DOHH2 (cell line): Measurements from ENCODE around the gene RGS18.

Source experiments
- H3F3A ChIP-seq: fragments of 200-600 bp; sonication (generic), shearing (Covaris generic); 2 replicates; pipeline ENCODE4 v1.6.0; 2016; ENCODE audit warnings: antibody characterized with exemption, mild to moderate bottlenecking; ENCODE audit not compliant: control insufficient read depth, insufficient read depth
- H3K27ac ChIP-seq: fragments of 200-600 bp; sonication (generic); 2 replicates; pipeline ENCODE4 v1.5.1; 2014; ENCODE audit warnings: low read depth, mild to moderate bottlenecking, low read length, moderate library complexity
- H3K27me3 ChIP-seq: fragments of 200-600 bp; sonication (generic); 2 replicates; pipeline ENCODE4 v1.6.1; 2014; ENCODE audit warnings: mild to moderate bottlenecking, low read length, mixed read lengths; ENCODE audit not compliant: control insufficient read depth
- H3K36me3 ChIP-seq: fragments of 200-600 bp; sonication (generic); 2 replicates; pipeline ENCODE4 v1.6.1; 2014; ENCODE audit warnings: mild to moderate bottlenecking, low read length, moderate library complexity, mixed read lengths; ENCODE audit not compliant: control insufficient read depth
- H3K4me1 ChIP-seq: fragments of 200-600 bp; sonication (generic); 2 replicates; pipeline ENCODE4 v1.6.1; 2014; ENCODE audit warnings: mild to moderate bottlenecking, low read length, mixed read lengths; ENCODE audit not compliant: control insufficient read depth
- H3K4me2 ChIP-seq: fragments of 200-600 bp; sonication (generic); 2 replicates; pipeline ENCODE4 v1.6.0; 2014; ENCODE audit warnings: mild to moderate bottlenecking, low read length, moderate library complexity
- H3K4me3 ChIP-seq: fragments of 200-600 bp; sonication (generic); 2 replicates; pipeline ENCODE4 v1.5.1; 2014; ENCODE audit warnings: mild to moderate bottlenecking, low read length, mixed read lengths
- H3K79me2 ChIP-seq: fragments of 200-600 bp; sonication (generic); 2 replicates; pipeline ENCODE4 v1.6.1; 2014; ENCODE audit warnings: mild to moderate bottlenecking, low read length, mixed read lengths; ENCODE audit not compliant: control insufficient read depth
- H3K9me2 ChIP-seq: fragments of 200-600 bp; sonication (generic); replicated peaks from 2 replicates; pipeline ENCODE4 v1.6.1; 2014; ENCODE audit warnings: mild to moderate bottlenecking, low read length, mixed read lengths; ENCODE audit not compliant: control insufficient read depth
- H3K9me3 ChIP-seq: fragments of 200-600 bp; sonication (generic); 2 replicates; pipeline ENCODE4 v1.6.1; 2014; ENCODE audit warnings: antibody characterized with exemption, low read length, mixed read lengths; ENCODE audit not compliant: control insufficient read depth, insufficient read depth
- H4K20me1 ChIP-seq: fragments of 200-600 bp; sonication (generic); 2 replicates; pipeline ENCODE4 v1.6.0; 2014; ENCODE audit warnings: low read depth, mild to moderate bottlenecking, antibody characterized with exemption, low read length, moderate library complexity; ENCODE audit not compliant: control insufficient read depth, insufficient read depth
- EZH2phosphoT487 ChIP-seq: fragments of 200-600 bp; sonication (generic); IDR thresholded peaks from 2 replicates; pipeline ENCODE4 v1.6.1; 2017; ENCODE audit warnings: borderline replicate concordance, mild to moderate bottlenecking, antibody characterized with exemption, low read length, moderate library complexity, mixed read lengths
- TF ChIP-seq, protein P1 (sequence below): fragments of 200-600 bp; sonication (generic); IDR thresholded peaks from one replicate; pipeline ENCODE4 v1.5.1; 2014; ENCODE audit warnings: antibody characterized with exemption, mild to moderate bottlenecking, low read depth, low read length; ENCODE audit not compliant: poor library complexity, severe bottlenecking

The RGS18 gene

GRCh38 chr1:192170196-192170984 lies 12.1 kb downstream of the RGS18 start:
- no peak overlapping the region for H3K4me2 ChIP-seq
- no peaks in the 10 kb centered on the region for H3K79me2 ChIP-seq
- H3K36me3 ChIP-seq = no peaks in the 10 kb centered on the region
- H3K27ac ChIP-seq = no peak overlapping the region
- H3K4me3 ChIP-seq = no peak overlapping the region
- no peak for TF ChIP-seq EZH2phosphoT487
- TF ChIP-seq, protein P1, sequence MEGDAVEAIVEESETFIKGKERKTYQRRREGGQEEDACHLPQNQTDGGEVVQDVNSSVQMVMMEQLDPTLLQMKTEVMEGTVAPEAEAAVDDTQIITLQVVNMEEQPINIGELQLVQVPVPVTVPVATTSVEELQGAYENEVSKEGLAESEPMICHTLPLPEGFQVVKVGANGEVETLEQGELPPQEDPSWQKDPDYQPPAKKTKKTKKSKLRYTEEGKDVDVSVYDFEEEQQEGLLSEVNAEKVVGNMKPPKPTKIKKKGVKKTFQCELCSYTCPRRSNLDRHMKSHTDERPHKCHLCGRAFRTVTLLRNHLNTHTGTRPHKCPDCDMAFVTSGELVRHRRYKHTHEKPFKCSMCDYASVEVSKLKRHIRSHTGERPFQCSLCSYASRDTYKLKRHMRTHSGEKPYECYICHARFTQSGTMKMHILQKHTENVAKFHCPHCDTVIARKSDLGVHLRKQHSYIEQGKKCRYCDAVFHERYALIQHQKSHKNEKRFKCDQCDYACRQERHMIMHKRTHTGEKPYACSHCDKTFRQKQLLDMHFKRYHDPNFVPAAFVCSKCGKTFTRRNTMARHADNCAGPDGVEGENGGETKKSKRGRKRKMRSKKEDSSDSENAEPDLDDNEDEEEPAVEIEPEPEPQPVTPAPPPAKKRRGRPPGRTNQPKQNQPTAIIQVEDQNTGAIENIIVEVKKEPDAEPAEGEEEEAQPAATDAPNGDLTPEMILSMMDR = no peak
- no peaks in the 10 kb centered on the region for H4K20me1 ChIP-seq
- no peaks in the 10 kb centered on the region for H3K27me3 ChIP-seq
- no peaks in the 10 kb centered on the region for H3K9me3 ChIP-seq
- H3K9me2 ChIP-seq = no peaks in the 10 kb centered on the region
- H3K4me1 ChIP-seq = peaks cover 15% of the 10 kb centered on the region
- no peaks in the 10 kb centered on the region for H3F3A ChIP-seq

GRCh38 chr1:192171123-192171522 lies 12.9 kb downstream of the RGS18 start:
- no peak overlapping the region for H3K27ac ChIP-seq

GRCh38 chr1:192175971-192176370 lies 17.7 kb downstream of the RGS18 start:
- Histone ChIP-seq H3K27me3 (no peaks in the 10 kb centered on the region), H4K20me1 (no peaks in the 10 kb centered on the region), H3K9me3 (no peaks in the 10 kb centered on the region), H3K4me3 (no peak overlapping the region), H3F3A (no peaks in the 10 kb centered on the region), H3K9me2 (no peaks in the 10 kb centered on the region), H3K27ac (no peak overlapping the region), H3K79me2 (no peaks in the 10 kb centered on the region), H3K36me3 (no peaks in the 10 kb centered on the region), H3K4me1 (no peaks in the 10 kb centered on the region), H3K4me2 (no peak overlapping the region)
- TF ChIP-seq, protein P1 = no peak
- no peak for TF ChIP-seq EZH2phosphoT487

More at GRCh38 chr1:192171123-192171522, 12.9 kb downstream of the RGS18 start:
- Histone ChIP-seq H4K20me1 (no peaks in the 10 kb centered on the region), H3K4me1 (peaks cover 15% of the 10 kb centered on the region), H3K4me3 (no peak overlapping the region), H3K27me3 (no peaks in the 10 kb centered on the region), H3K9me2 (no peaks in the 10 kb centered on the region), H3K4me2 (no peak overlapping the region), H3F3A (no peaks in the 10 kb centered on the region), H3K79me2 (no peaks in the 10 kb centered on the region), H3K36me3 (no peaks in the 10 kb centered on the region), H3K9me3 (no peaks in the 10 kb centered on the region)
- TF ChIP-seq, protein P1 = no peak
- TF ChIP-seq EZH2phosphoT487 = no peak
